ENCODE measurements around the gene GPR55.

Gene GPR55

DNA sequence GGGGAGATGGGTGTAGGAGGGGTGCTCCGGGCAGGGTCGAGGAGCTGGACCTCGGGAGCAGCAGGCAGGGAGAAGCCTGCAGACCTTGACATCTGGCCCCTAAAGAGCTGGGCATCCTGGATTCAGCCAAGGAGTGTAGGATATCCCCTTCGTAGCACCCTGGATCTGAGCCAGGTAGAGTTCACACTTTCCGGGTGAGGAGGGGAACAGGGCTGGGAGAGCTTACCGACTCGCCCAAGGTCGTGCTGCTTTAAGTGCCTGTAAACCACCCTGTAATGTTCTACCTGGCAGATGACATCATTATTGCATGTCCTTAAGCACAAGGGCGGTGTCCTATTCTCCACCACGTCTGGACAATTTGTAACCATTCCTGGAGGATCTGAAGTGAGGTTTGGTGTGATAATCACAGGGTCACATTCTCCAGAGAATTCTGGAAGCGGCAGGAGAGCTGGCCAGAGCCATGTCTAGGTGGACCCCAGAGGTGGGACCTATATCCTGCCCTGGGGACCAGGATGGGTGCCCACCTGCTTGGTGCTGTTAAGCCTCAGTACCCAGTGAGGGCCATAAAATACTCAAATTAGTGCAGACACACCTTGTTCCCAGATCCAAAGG is 45.7 kb downstream of the GPR55 start:
- DNase-seq (ENCODE audit: low read depth), result no peak

DNA sequence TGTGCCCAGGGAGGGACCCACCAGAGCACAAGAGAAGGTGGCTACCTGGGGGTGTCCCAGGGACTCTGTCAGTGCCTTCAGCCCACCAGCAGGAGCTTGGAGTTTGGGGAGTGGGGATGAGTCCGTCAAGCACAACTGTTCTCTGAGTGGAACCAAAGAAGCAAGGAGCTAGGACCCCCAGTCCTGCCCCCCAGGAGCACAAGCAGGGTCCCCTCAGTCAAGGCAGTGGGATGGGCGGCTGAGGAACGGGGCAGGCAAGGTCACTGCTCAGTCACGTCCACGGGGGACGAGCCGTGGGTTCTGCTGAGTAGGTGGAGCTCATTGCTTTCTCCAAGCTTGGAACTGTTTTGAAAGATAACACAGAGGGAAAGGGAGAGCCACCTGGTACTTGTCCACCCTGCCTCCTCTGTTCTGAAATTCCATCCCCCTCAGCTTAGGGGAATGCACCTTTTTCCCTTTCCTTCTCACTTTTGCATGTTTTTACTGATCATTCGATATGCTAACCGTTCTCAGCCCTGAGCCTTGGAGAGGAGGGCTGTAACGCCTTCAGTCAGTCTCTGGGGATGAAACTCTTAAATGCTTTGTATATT is 46.3 kb downstream of the GPR55 start:
- DNase-seq (ENCODE audit: low read depth), result no peak

GRCh38 chr2:230877759-230878598 is 47.1 kb downstream of the GPR55 start:
- no peak for DNase-seq (ENCODE audit: low read depth)

- no peak for DNase-seq (ENCODE audit: low read depth)
These were observed 47.8 kb downstream of the GPR55 start for GRCh38 chr2:230877116-230877758.

DNA sequence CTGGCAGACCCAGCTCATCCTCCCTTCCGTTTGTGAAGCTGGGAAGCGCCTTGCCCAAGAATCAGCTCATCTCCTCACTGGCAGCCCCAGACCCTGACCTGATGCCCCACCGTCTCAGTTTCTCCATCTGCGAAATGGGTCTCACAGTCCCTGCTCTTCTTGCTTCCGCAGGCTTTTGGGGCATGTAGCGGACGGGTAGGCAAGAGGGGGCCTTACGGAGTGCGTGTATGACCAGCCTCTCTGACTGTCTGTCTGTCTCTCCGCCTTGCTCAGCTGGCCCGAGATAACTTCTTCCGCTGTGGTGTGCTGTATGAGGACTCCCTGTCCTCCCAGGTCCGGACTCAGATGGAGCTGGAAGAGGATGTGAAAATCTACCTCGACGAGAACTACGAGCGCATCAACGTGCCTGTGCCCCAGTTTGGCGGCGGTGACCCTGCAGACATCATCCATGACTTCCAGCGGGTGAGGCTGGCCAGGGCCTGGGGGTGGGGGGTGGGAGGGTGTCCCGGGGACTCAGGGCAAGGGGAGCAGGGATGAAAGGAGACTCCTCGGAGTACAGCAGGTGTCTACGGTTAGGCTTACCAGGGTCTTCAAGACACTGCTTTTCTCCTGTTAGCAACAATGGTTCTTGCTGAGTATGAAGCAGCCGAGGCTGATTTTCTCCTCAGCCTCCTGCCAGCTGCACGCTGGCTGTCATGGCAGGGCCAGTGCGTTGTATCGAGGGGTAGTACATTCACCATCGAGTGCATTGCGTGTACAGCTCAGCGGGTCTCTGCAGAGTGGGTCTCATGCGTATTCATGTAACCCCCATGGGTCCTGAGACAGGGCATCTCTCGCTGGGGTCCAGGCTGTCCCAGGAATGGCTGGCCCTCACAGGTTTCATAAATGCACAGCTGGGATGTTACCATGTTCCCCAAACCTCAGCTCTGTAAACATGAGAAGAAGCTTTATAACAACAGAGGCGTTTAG is 49.4 kb downstream of the GPR55 start:
- no peak for DNase-seq (ENCODE audit: low read depth)

DNA sequence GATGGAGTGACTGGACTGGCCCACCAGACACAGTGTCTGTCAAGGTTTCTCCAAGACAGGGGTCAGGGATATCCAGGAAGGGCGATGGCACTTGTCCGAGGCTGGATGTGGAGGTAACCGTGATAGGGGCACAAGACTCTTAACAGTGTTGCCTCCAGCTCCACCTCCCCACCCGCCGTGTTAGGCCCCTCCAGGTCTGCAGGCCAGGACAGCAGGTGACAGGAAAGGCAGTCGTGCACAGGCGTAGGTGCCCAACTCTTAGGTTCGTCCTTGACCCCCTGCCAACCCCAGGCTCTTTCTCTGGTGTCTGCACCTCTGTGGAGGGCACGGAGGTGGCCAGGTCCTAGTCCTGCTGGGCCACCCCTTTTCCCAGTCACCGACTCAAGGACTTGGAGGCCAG is 50.2 kb downstream of the GPR55 start:
- no peak for DNase-seq (ENCODE audit: low read depth)

- DNase-seq (ENCODE audit: low read depth), result no peak
These were observed 50.6 kb downstream of the GPR55 start for GRCh38 chr2:230874456-230874855.

DNA sequence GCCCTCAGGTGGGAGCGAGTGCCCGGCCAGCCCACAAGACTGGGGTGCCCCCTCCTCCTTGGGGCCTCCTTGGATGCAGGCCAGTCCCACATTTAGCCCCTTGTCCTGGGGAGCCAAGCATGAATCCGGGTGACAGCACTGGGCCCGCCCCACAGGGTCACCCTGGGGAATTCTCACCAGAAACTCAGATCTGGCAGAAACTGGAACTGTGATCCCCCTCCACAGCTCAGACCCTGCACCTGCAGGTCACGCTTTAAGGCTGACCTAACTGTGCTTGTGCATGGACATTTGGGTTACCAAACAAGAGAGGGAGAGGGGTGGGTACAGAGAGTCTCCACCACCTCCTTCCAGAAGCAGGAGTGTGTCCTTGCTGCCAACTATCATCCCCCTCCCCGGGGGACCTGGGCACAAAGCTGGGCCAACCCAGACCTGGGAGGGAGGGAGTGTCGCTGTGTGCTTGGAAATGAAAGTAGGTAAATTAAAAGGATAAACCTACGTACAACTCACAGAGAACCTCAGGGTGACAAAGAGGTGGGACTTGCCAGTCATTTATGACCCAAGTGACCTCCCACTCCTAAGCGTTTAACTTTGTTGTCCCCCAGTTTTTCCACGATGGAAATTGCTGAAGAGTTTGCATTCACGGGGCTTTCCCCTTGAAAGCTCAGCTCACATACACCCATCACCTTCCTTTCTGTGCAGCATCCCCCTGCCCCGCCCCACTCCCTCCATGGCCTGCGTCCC is 51.2 kb downstream of the GPR55 start:
- no peak for DNase-seq (ENCODE audit: low read depth)

GRCh38 chr2:230872968-230873660 is 51.9 kb downstream of the GPR55 start:
- no peak for DNase-seq (ENCODE audit: low read depth)

GRCh38 chr2:230872151-230872967 is 52.7 kb downstream of the GPR55 start:
- DNase-seq (ENCODE audit: low read depth), result no peak

- DNase-seq (ENCODE audit: low read depth), result no peak
These were observed 53.5 kb downstream of the GPR55 start for GRCh38 chr2:230871361-230872150.

DNA sequence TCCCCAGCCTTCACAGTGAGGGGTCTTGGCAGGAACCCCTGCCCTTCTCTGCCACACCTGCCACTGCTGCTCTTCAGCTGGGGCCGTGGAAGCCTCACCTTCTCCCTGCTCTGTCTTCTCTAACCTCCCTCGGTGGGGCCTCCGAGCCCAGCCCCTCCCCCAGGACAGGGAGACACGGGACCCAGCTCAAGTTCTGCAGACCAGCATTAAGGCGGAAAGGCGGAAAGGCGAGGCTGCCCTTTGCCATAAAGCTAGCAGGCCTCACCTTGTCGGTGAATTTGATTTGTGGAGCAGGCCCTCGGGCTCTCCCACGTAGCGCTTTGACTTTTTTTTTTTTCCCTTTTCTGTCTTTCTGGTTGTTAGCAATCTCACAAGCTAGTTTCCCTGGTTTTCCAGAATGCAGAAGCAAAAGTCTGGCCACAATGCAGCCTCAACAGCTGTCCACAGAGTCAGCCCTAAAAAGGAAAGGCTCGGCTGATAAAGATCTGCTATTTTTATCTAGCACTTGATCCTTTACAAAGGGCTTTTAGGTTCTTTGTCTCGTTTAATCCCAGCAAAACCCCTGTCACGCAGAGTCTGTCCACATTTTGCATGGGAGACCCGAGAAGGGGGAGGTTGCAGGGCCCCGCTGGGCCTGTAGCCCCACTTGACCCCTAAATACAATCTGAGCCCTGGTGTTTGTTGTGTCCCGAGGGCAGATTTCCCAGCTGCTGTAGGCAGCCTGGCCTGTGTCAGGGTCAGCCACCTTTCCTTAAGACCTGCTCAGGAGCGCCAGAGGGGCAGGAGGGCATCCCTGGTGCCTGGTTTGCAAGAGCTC is 54.3 kb downstream of the GPR55 start:
- no peak for DNase-seq (ENCODE audit: low read depth)

DNA sequence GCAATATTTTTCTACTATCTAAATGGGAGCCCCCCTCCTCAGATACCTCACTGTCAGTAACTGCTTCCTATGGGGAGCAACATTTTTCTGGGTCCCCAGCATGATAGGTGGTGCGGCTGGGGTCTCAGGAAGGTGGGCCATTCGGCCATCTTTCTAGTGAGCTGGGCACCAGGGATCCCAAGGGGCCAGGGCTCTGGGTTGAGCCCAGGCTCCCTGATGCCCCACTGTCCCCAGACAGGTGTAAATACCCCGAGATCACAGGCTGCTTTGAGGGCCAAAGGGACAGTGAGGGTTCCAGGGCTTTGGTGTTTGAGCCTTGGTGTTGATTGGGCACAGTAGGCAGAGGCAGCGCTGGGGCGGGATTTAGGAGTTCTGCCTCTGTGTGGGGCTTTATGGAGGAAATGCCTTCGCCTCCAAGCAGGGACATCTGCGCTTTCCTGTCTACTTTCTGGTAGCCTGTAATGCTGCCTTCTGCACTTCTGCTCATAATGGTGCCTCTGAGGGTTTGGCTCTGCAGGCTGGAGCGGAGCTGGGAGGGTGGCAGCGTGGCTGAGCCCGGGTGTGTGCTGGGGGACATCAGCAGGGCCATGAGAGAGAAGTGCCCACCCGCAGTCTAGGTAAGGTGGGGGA is 55.0 kb downstream of the GPR55 start:
- DNase-seq (ENCODE audit: low read depth), result no peak

DNA sequence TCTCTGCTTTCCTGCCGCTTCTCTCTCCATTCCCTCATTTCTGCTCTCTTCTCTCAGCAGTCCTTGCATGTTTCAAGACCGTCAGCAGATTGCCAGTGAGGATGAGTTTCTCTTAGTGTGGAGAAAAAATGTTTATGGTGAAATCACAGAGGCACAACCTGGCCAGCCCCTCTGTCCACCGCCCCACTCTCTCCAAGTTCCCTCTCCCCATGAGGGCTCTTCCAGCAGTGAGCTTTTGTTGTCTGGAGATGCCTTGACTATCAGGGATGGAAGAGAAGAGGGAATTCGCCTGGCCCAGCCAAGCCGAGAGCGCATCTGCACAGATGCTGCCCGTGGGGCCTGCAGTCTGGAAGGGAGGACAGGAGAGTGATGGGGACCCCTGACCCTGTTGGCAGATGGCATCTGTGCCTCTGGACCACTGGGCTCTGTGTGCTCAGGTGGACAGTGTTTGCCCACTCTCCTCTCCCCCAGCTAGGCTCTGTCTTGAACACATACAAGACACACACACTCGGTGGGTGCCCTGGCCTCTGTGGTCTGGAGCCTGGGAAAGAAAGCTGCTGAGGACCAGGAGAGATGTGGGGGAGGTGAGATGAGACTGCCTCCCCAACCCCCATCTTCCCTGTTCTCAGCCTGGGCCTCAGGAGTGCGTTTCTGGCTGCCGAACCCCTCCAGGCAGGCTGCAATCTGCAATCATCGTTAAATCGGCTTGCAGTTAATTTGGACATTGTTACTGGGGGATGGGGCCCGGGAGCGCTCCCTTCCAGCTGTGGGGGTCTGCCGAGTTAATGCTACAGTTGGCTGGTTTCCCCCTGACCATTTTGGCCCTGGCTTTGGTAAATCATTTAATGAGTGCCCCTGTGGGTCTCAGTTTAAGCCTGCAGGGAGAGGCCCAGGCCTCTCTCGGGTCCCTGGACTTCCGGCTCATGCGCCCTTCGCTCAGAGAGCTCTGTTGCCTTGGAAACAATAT is 55.8 kb downstream of the GPR55 start:
- no peak for DNase-seq (ENCODE audit: low read depth)

GRCh38 chr2:230868161-230868946 is 56.7 kb downstream of the GPR55 start:
- DNase-seq (ENCODE audit: low read depth), result no peak
